Erythroblast (primary cell): ENCODE results near the gene KSR1.

Experiments used
- GATA1 ChIP-seq: IDR thresholded peaks from 2 replicates; pipeline ENCODE4 v1.6.1; 2011; ENCODE audit warnings: low read depth, mild to moderate bottlenecking, control low read depth, low read length, moderate library complexity
- POLR2A ChIP-seq: IDR thresholded peaks from 2 replicates; pipeline ENCODE4 v1.6.1; 2011; ENCODE audit warnings: mild to moderate bottlenecking, low read length

DNA sequence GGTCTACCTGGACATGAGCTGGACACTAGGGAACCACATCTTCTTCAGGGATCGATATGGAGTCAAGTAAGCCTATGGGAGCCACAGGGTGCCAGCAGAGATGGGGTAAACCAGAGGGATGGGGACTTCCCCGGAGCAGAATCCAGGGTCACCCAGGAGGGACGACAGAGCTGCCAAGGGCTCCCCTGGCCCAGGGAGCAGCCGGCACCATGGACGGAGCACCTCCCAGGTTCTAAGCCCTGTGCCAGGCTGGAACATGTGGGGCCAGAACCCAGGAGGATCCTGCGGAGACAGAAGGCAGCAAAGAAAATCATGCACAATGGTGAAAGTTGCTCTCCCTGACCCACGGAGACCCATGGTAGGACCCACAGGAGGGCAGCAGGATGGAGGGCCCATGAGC, 33.6 kb upstream of the KSR1 start:
- TF ChIP-seq POLR2A = no peak
- TF ChIP-seq GATA1 = no peak
